ENCODE data around the gene TBC1D22A.

- TF ChIP-seq CTCF (IDR thresholded peaks at IDR 0.05; ENCODE audit: low read length) (no peak), EZH2 (IDR thresholded peaks at IDR 0.05; ENCODE audit: borderline replicate concordance, low read length) (no peak)
Measured at GRCh38 chr22:47053013-47053725, 290.7 kb downstream of the TBC1D22A start.
